ENCODE measurements around the gene CHRNB2. TPM values are rescaled to one million over a fixed set of nuclear protein-coding genes. Genes with fewer than 3 reads are reported as not detected.

CHRNB2 gene
- total RNA-seq, 4 donors from 2014 or later = not detected

- intact Hi-C loops (cut with DNase I; ENCODE audit: low total_unique reads) (no loop called here), in situ Hi-C loops (cut with MboI; ENCODE audit: low sequenced_read_pairs in 4 of 4) (no loop called here)
- peaks cover 0 to 13% of the 10 kb centered on the region in 2 donors for H3K4me1 ChIP-seq
- H3K27ac ChIP-seq = no peak overlapping the region
- H3K9me3 ChIP-seq = no peaks in the 10 kb centered on the region
- ATAC-seq (no peak), DNase-seq (no peak)
- TF ChIP-seq, protein P1, sequence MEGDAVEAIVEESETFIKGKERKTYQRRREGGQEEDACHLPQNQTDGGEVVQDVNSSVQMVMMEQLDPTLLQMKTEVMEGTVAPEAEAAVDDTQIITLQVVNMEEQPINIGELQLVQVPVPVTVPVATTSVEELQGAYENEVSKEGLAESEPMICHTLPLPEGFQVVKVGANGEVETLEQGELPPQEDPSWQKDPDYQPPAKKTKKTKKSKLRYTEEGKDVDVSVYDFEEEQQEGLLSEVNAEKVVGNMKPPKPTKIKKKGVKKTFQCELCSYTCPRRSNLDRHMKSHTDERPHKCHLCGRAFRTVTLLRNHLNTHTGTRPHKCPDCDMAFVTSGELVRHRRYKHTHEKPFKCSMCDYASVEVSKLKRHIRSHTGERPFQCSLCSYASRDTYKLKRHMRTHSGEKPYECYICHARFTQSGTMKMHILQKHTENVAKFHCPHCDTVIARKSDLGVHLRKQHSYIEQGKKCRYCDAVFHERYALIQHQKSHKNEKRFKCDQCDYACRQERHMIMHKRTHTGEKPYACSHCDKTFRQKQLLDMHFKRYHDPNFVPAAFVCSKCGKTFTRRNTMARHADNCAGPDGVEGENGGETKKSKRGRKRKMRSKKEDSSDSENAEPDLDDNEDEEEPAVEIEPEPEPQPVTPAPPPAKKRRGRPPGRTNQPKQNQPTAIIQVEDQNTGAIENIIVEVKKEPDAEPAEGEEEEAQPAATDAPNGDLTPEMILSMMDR (IDR thresholded peaks at IDR 0.05 in 4 of 5, conservative IDR thresholded peaks at IDR 0.05 in 1 of 5) = no peak
- no peak for TF ChIP-seq POLR2A (IDR thresholded peaks at IDR 0.05)
- no peaks in the 10 kb centered on the region for H3K27me3 ChIP-seq
- no peaks in the 10 kb centered on the region for H3K36me3 ChIP-seq
- no peak overlapping the region for H3K4me3 ChIP-seq
Observed at GRCh38 chr1:154619181-154619948, 51.8 kb downstream of the CHRNB2 start.

- H3K27me3 ChIP-seq = no peaks in the 10 kb centered on the region
- no peak for ATAC-seq
- intact Hi-C loops (cut with DNase I; ENCODE audit: low total_unique reads) = no loop called here
- H3K4me3 ChIP-seq = no peak overlapping the region
- no peaks in the 10 kb centered on the region for H3K36me3 ChIP-seq
- no peak for TF ChIP-seq POLR2A (IDR thresholded peaks at IDR 0.05)
- TF ChIP-seq, protein P1 (IDR thresholded peaks at IDR 0.05 in 4 of 5, conservative IDR thresholded peaks at IDR 0.05 in 1 of 5) = no peak
- in situ Hi-C loops (cut with MboI; ENCODE audit: low sequenced_read_pairs in 4 of 4) = no loop called here
- no peak for DNase-seq
- no peaks in the 10 kb centered on the region for H3K9me3 ChIP-seq
- H3K4me1 ChIP-seq = peaks cover 0 to 13% of the 10 kb centered on the region in 2 donors
- H3K27ac ChIP-seq = no peak overlapping the region
Observed at GRCh38 chr1:154620751-154621150, 53.2 kb downstream of the CHRNB2 start.

- Histone ChIP-seq H3K27me3 (no peaks in the 10 kb centered on the region), H3K9me3 (no peaks in the 10 kb centered on the region), H3K36me3 (no peaks in the 10 kb centered on the region), H3K27ac (no peak overlapping the region), H3K4me3 (no peak overlapping the region), H3K4me1 (peaks cover 9 to 22% of the 10 kb centered on the region in 2 donors)
- in situ Hi-C loops (cut with MboI; ENCODE audit: low sequenced_read_pairs in 4 of 4) (no loop called here), intact Hi-C loops (cut with DNase I; ENCODE audit: low total_unique reads) (no loop called here)
- no peak for ATAC-seq
- TF ChIP-seq POLR2A (IDR thresholded peaks at IDR 0.05) = no peak
- TF ChIP-seq, protein P1 (IDR thresholded peaks at IDR 0.05 in 4 of 5, conservative IDR thresholded peaks at IDR 0.05 in 1 of 5) = no peak
- DNase-seq = no peak
Observed at GRCh38 chr1:154621875-154622274, 54.3 kb downstream of the CHRNB2 start.

GRCh38 chr1:154622503-154623039 is 55.0 kb downstream of the CHRNB2 start:
- H3K9me3 ChIP-seq = no peaks in the 10 kb centered on the region
- intact Hi-C loops (cut with DNase I; ENCODE audit: low total_unique reads) (no loop called here), in situ Hi-C loops (cut with MboI; ENCODE audit: low sequenced_read_pairs in 4 of 4) (no loop called here)
- no peak for TF ChIP-seq POLR2A (IDR thresholded peaks at IDR 0.05)
- TF ChIP-seq, protein P1 (IDR thresholded peaks at IDR 0.05 in 4 of 5, conservative IDR thresholded peaks at IDR 0.05 in 1 of 5) = no peak
- H3K4me1 ChIP-seq = peaks cover 13 to 24% of the 10 kb centered on the region in 2 donors
- no peak overlapping the region for H3K27ac ChIP-seq
- no peaks in the 10 kb centered on the region for H3K36me3 ChIP-seq
- no peaks in the 10 kb centered on the region for H3K27me3 ChIP-seq
- DNase-seq = no peak
- no peak for ATAC-seq
- H3K4me3 ChIP-seq = no peak overlapping the region

Data from gastrocnemius medialis (tissue), 4 donors.